ENCODE measurements around the gene CARD10. TPM values are rescaled to one million over a fixed set of nuclear protein-coding genes. Genes with fewer than 3 reads are reported as not detected.

Gene CARD10
- total and polyA plus RNA-seq, 8 donors: 9.9 to 30.2 (median 13.9) TPM

DNA sequence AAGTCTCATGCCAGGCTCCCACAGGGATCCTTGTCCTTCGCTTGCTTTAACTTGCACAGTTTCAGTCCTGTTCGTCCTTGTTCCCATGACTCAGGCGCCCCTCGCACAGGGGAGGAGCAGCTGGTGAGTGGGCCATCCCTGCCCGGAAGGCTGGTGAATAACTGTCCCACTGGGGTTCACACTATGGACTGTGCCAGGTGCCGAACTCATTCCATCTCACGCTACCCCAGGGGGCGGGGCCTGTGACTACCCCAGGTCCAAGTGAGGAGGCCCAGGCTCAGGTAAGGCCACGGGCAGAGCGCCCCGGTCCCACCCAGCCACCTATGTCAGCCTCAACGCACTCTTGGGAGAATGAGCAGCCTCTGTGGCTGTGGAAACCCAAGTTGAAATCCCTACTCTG lies 7.2 kb upstream of the CARD10 start:
- Histone ChIP-seq H3K4me1 (peaks cover 0 to 5% (median 0%) of the 10 kb centered on the region in 3 donors), H3K27ac (no peak overlapping the region), H3K27me3 (no peaks in the 10 kb centered on the region), H3K4me3 (no peak overlapping the region), H3K36me3 (no peaks in the 10 kb centered on the region), H3K9me3 (no peaks in the 10 kb centered on the region)
- intact Hi-C loops (cut with DNase I): no loop called here
- DNase-seq: peak in 1 of 6 donors; percentile 53
- TF ChIP-seq, protein P1, sequence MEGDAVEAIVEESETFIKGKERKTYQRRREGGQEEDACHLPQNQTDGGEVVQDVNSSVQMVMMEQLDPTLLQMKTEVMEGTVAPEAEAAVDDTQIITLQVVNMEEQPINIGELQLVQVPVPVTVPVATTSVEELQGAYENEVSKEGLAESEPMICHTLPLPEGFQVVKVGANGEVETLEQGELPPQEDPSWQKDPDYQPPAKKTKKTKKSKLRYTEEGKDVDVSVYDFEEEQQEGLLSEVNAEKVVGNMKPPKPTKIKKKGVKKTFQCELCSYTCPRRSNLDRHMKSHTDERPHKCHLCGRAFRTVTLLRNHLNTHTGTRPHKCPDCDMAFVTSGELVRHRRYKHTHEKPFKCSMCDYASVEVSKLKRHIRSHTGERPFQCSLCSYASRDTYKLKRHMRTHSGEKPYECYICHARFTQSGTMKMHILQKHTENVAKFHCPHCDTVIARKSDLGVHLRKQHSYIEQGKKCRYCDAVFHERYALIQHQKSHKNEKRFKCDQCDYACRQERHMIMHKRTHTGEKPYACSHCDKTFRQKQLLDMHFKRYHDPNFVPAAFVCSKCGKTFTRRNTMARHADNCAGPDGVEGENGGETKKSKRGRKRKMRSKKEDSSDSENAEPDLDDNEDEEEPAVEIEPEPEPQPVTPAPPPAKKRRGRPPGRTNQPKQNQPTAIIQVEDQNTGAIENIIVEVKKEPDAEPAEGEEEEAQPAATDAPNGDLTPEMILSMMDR (IDR thresholded peaks at IDR 0.05): no peak
- FAIRE-seq: no peak
- 77 to 87% methylated on average over 12 of the region's 12 CpGs for WGBS, 2 donors
- no peak for ATAC-seq

DNA sequence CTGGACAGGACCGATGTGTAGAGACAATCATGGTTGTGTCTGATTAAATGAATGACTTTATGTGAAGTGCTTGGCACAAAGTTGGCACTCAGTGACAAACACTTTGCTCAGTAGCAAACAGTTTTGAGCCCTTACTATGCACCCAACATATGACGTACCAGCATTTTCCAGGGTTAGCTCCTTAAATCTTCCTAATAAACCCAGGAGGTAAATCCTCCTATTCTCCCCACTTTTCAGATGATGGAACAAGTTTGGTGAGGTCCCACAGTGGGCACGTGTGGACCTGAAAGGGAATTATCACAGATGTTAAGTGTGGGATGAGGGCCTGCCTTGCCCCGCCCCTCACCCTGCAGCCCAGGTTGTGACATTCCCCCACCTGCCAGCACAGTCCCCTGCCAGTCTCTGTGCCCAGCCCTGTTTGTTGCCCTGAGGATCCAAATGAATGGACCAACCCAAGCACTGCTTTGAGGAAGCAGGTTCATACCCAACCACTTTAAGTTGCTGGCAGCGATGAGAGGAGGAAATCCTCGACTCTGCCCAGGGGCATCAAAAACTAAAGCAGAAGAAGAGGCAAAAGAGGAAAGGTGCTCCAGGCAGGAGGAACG lies 6.6 kb upstream of the CARD10 start:
- DNase-seq (peak in 1 of 6 donors; percentile 13), FAIRE-seq (no peak), ATAC-seq (no peak)
- Histone ChIP-seq H3K27me3 (no peaks in the 10 kb centered on the region), H3K9me3 (no peaks in the 10 kb centered on the region), H3K4me3 (no peak overlapping the region), H3K36me3 (no peaks in the 10 kb centered on the region), H3K27ac (no peak overlapping the region), H3K4me1 (peaks cover 0 to 5% (median 0%) of the 10 kb centered on the region in 3 donors)
- TF ChIP-seq, protein P1 (IDR thresholded peaks at IDR 0.05): no peak
- WGBS, 2 donors: 66 to 68% methylated on average over 7 of the region's 7 CpGs
- intact Hi-C loops (cut with DNase I): no loop called here

DNA sequence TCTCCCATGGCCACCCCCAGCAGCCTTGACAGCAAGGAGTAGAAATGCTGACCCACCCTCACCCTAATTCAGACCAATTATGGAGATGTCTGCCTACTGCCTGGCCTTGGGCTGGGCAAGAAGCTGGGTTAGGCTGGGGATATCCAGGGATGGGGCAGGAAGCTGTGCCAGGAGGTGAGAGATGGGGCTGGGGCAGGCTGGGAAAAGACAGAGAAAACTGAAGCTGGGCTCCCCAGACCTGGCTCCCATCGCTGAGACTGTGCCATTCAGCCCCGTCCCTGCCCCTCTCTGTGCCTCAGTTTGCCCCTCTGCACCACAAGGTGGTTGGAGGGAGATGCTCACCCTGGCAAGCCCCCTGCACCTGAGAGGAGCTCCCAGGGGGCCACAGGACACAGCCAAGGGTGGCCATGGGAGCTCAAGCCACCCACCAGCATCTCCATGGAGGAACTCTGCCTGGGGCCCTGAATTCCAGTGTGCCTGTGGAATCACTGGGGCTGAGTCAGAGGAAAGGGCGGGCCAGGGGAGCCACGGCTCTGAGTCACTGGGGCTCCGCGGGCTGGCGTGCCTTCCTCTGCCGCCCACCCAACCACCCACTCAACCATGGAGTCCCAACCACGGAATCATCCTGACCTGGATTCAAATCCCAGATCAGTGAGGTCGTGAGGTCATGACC lies 6.0 kb upstream of the CARD10 start:
- 71 to 80% methylated on average over 10 of the region's 10 CpGs for WGBS, 2 donors
- intact Hi-C loops (cut with DNase I): no loop called here
- Histone ChIP-seq H3K4me3 (no peak overlapping the region), H3K27ac (no peak overlapping the region), H3K27me3 (no peaks in the 10 kb centered on the region), H3K4me1 (peaks cover 0 to 5% (median 0%) of the 10 kb centered on the region in 3 donors), H3K9me3 (no peaks in the 10 kb centered on the region), H3K36me3 (no peaks in the 10 kb centered on the region)
- DNase-seq: peak in 1 of 6 donors; percentile 38
- TF ChIP-seq, protein P1 (IDR thresholded peaks at IDR 0.05): no peak
- peak in 3 of 4 donors; percentile 26 to 58 (median 58) for ATAC-seq
- FAIRE-seq: no peak

DNA sequence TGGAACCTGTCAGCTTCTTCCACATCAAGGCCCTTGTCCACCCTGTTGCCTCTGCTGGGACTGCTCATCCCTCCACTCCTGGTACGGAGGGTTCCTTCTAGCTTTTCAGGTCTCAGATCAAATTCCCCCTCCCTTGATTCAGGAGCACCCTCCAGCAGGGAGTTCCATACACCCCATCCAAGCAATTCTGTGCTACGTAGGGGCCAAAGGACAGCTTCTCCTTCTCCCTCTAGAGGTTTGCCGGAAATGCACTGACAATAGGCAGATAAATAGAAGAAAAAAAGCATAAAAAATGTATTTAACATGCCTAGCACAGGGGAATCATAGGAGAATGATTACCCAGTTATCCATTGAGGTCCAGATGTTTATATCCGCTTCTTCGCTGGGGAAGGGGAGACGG lies 3.3 kb upstream of the CARD10 start:
- WGBS, 2 donors: 90 to 95% methylated on average over 6 of the region's 6 CpGs
- Histone ChIP-seq H3K27me3 (no peaks in the 10 kb centered on the region), H3K27ac (no peak overlapping the region), H3K9me3 (no peaks in the 10 kb centered on the region), H3K4me1 (no peaks in the 10 kb centered on the region), H3K36me3 (no peaks in the 10 kb centered on the region), H3K4me3 (no peak overlapping the region)
- intact Hi-C loops (cut with DNase I): no loop called here
- no peak for ATAC-seq
- FAIRE-seq: no peak
- TF ChIP-seq, protein P1 (IDR thresholded peaks at IDR 0.05): no peak
- no peak for DNase-seq

DNA sequence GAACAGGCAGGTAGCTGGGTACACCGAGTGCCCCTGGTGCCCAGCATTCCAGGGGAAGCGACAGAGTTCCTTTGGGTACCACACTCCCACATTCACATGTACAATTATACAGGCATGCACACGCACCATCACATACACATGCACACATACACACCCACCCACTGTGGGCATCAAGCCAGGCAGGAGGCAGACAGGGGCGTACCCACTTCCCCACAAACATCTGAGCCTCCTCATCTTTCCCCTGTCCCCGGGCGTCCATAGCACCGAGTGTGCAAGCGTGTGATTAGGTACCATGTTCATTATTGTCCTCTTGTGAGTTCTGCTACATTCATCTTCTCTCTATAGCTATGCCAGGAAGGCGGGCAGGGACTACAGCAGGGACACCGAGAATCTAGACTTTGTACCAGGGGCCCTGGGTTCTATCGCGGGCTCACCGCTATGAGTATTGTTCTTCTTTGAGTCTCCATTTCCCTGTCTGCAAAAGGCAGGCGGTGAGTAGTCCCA lies 2.1 kb upstream of the CARD10 start:
- H3K4me1 ChIP-seq: peaks cover 0 to 3% (median 0%) of the 10 kb centered on the region in 3 donors
- H3K9me3 ChIP-seq: no peaks in the 10 kb centered on the region
- FAIRE-seq (no peak), ATAC-seq (no peak), DNase-seq (peak in 1 of 6 donors; percentile 24)
- 68 to 72% methylated on average over 14 of the region's 14 CpGs for WGBS, 2 donors
- TF ChIP-seq, protein P1 (IDR thresholded peaks at IDR 0.05): no peak
- no peaks in the 10 kb centered on the region for H3K36me3 ChIP-seq
- intact Hi-C loops (cut with DNase I): no loop called here
- H3K27me3 ChIP-seq: no peaks in the 10 kb centered on the region
- no peak overlapping the region for H3K27ac ChIP-seq
- H3K4me3 ChIP-seq: no peak overlapping the region

Measured in pancreas (tissue), 10 donors.